Measurements from ENCODE around the gene HOTAIR.

HOTAIR gene

GRCh38 chr12:54006559-54007220, 31.9 kb upstream of the HOTAIR start:
- no peak for DNase-seq (ENCODE audit: low read depth)
- TF ChIP-seq CTCF (conservative IDR thresholded peaks at IDR 0.05; ENCODE audit: control insufficient read depth, insufficient read depth, low read depth, low read length), result no peak
- peak overlapping the region; percentile 44 for H3K4me3 ChIP-seq (ENCODE audit: control insufficient read depth, low read depth, low read length)

- DNase-seq (ENCODE audit: low read depth), result peak; percentile 89
- H3K4me3 ChIP-seq (ENCODE audit: control insufficient read depth, low read depth, low read length), result peak overlapping the region; percentile 50
- peak; percentile 79 for TF ChIP-seq CTCF (conservative IDR thresholded peaks at IDR 0.05; ENCODE audit: control insufficient read depth, insufficient read depth, low read depth, low read length)
These were observed 31.3 kb upstream of the HOTAIR start for GRCh38 chr12:54005853-54006558.

GRCh38 chr12:54005531-54005852, 30.7 kb upstream of the HOTAIR start:
- no peak for DNase-seq (ENCODE audit: low read depth)
- no peak for TF ChIP-seq CTCF (conservative IDR thresholded peaks at IDR 0.05; ENCODE audit: control insufficient read depth, insufficient read depth, low read depth, low read length)
- peak overlapping the region; percentile 50 for H3K4me3 ChIP-seq (ENCODE audit: control insufficient read depth, low read depth, low read length)

- peak; percentile 69 for DNase-seq (ENCODE audit: low read depth)
- peak overlapping the region; percentile 50 for H3K4me3 ChIP-seq (ENCODE audit: control insufficient read depth, low read depth, low read length)
- TF ChIP-seq CTCF (conservative IDR thresholded peaks at IDR 0.05; ENCODE audit: control insufficient read depth, insufficient read depth, low read depth, low read length), result no peak
These were observed 30.2 kb upstream of the HOTAIR start for GRCh38 chr12:54004841-54005530.

GRCh38 chr12:54004063-54004840, 29.5 kb upstream of the HOTAIR start:
- peak; percentile 18 for TF ChIP-seq CTCF (conservative IDR thresholded peaks at IDR 0.05; ENCODE audit: control insufficient read depth, insufficient read depth, low read depth, low read length)
- H3K4me3 ChIP-seq (ENCODE audit: control insufficient read depth, low read depth, low read length), result peak overlapping the region; percentile 50
- DNase-seq (ENCODE audit: low read depth), result peak; percentile 52

- no peak for DNase-seq (ENCODE audit: low read depth)
- no peak overlapping the region for H3K4me3 ChIP-seq (ENCODE audit: control insufficient read depth, low read depth, low read length)
- no peak for TF ChIP-seq CTCF (conservative IDR thresholded peaks at IDR 0.05; ENCODE audit: control insufficient read depth, insufficient read depth, low read depth, low read length)
These were observed 28.9 kb upstream of the HOTAIR start for GRCh38 chr12:54003625-54004024.
